Glutamatergic neuron (in vitro differentiated cells): ENCODE data around the gene LOXL3. TPM values are rescaled to one million over a fixed set of nuclear protein-coding genes. Genes with fewer than 3 reads are reported as not detected.
A peak's percentile ranks its signal among the peaks of the same experiment; 100 is the strongest.

Experiments
- DNase-seq: peaks from one replicate; pipeline ENCODE4 v3.0.0; 2022
- H3K27ac Mint-ChIP-seq: one replicate; pipeline ENCODE4 v1.8.0; 2020; ENCODE audit warnings: mild to moderate bottlenecking, mixed read lengths, inconsistent platforms; ENCODE audit not compliant: unreplicated experiment
- H3K27me3 Mint-ChIP-seq: one replicate; pipeline ENCODE4 v1.8.0; 2020; ENCODE audit warnings: mild to moderate bottlenecking, moderate library complexity, mixed read lengths, inconsistent platforms; ENCODE audit not compliant: unreplicated experiment
- H3K36me3 Mint-ChIP-seq: one replicate; pipeline ENCODE4 v1.8.0; 2020; ENCODE audit warnings: mild to moderate bottlenecking, mixed read lengths, inconsistent platforms; ENCODE audit not compliant: unreplicated experiment
- H3K4me1 Mint-ChIP-seq: one replicate; pipeline ENCODE4 v1.8.0; 2020; ENCODE audit warnings: mild to moderate bottlenecking, low read depth, mixed read lengths, inconsistent platforms; ENCODE audit not compliant: unreplicated experiment
- H3K4me3 Mint-ChIP-seq: one replicate; pipeline ENCODE4 v1.8.0; 2020; ENCODE audit warnings: mild to moderate bottlenecking, mixed read lengths, inconsistent platforms; ENCODE audit not compliant: unreplicated experiment
- H3K9me3 Mint-ChIP-seq: one replicate; pipeline ENCODE4 v1.8.0; 2020; ENCODE audit warnings: mild to moderate bottlenecking, moderate library complexity, mixed read lengths, inconsistent platforms; ENCODE audit not compliant: unreplicated experiment
- CTCF ChIP-seq: fragments of 200-600 bp; sonication (generic); IDR thresholded peaks from one replicate; pipeline ENCODE4 v1.5.0; 2021; ENCODE audit not compliant: partially characterized antibody, unreplicated experiment
- total RNA-seq: library from RNA; stranded (reverse); fragmentation: NEBNext Ultra II Directional; extraction: Animal tissue kit (Norgen Biotek cat#: 25700); gene quantifications from one replicate; pipeline ENCODE4 v1.2.1, GENCODE V29; 2021; ENCODE audit not compliant: unreplicated experiment

Gene LOXL3
- total RNA-seq, 1 donor from 2014 or later: 64.2 TPM

- peaks cover 14% of the 10 kb centered on the region for H3K9me3 Mint-ChIP-seq
- H3K4me1 Mint-ChIP-seq: peaks cover 17% of the 10 kb centered on the region
- H3K27me3 Mint-ChIP-seq: peaks cover 28% of the 10 kb centered on the region
- DNase-seq: no peak
- H3K36me3 Mint-ChIP-seq: peaks cover 9% of the 10 kb centered on the region
- no peak overlapping the region for H3K27ac Mint-ChIP-seq
- H3K4me3 Mint-ChIP-seq: peak overlapping the region; percentile 92
- no peak for TF ChIP-seq CTCF
Measured at GRCh38 chr2:74555610-74556103, 1.9 kb upstream of the LOXL3 start.

- Mint-ChIP-seq H3K27me3 (peaks cover 32% of the 10 kb centered on the region), H3K4me1 (peaks cover 24% of the 10 kb centered on the region), H3K27ac (no peak overlapping the region)
Measured at GRCh38 chr2:74554820-74555531, 1.2 kb upstream of the LOXL3 start.

GRCh38 chr2:74552914-74553811 lies 579 bp downstream of the LOXL3 start:
- peaks cover 39% of the 10 kb centered on the region for H3K27me3 Mint-ChIP-seq
- H3K4me3 Mint-ChIP-seq: peak overlapping the region; percentile 99
- peaks cover 15% of the 10 kb centered on the region for H3K9me3 Mint-ChIP-seq
- no peak for TF ChIP-seq CTCF
- peak; percentile 50 for DNase-seq
- peak overlapping the region; percentile 91 for H3K27ac Mint-ChIP-seq
- H3K4me1 Mint-ChIP-seq: peaks cover 32% of the 10 kb centered on the region
- peaks cover 9% of the 10 kb centered on the region for H3K36me3 Mint-ChIP-seq

More at GRCh38 chr2:74554820-74555531, 1.2 kb upstream of the LOXL3 start:
- peak; percentile 63 for DNase-seq
- TF ChIP-seq CTCF: no peak
- peaks cover 9% of the 10 kb centered on the region for H3K36me3 Mint-ChIP-seq
- peak overlapping the region; percentile 92 for H3K4me3 Mint-ChIP-seq
- H3K9me3 Mint-ChIP-seq: peaks cover 14% of the 10 kb centered on the region

GRCh38 chr2:74551942-74552913 lies 1.5 kb downstream of the LOXL3 start:
- Mint-ChIP-seq H3K9me3 (peaks cover 18% of the 10 kb centered on the region), H3K27ac (peak overlapping the region; percentile 88), H3K4me3 (peak overlapping the region; percentile 99), H3K36me3 (peaks cover 9% of the 10 kb centered on the region), H3K4me1 (peaks cover 40% of the 10 kb centered on the region), H3K27me3 (peaks cover 40% of the 10 kb centered on the region)
- no peak for TF ChIP-seq CTCF
- DNase-seq: no peak
